22Rv1 (cell line): ENCODE data around the gene GALNT16.

Experiments used
- CTCF ChIP-seq: fragments of 450-650 bp; IDR thresholded peaks from 2 replicates; pipeline ENCODE4 v1.5.1; 2017; ENCODE audit warnings: mild to moderate bottlenecking
- ZFX ChIP-seq: fragments of 450-650 bp; IDR thresholded peaks from 2 replicates; pipeline ENCODE4 v1.6.1; 2017; ENCODE audit warnings: antibody characterized with exemption, borderline replicate concordance

DNA sequence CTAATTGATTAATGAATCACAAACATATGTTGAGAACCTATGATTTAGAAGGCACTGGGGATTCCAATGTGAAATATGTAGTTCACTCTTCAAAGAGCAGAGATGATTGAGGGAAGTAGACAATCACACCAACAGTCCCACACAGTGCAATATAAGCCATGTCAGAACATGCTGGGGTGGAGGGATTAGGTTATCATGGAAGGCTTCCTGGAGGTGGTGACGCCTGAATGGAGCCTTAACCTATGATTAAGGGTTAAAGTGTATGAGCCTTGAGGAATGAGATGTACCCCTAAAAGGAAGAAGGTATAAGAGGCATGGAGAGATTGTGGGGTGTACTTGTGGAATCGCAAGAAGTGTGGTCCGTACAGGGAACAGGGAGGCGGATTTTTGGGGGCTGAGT is 106.8 kb downstream of the GALNT16 start:
- TF ChIP-seq CTCF (no peak), ZFX (no peak)
